AG09319 (cell line): ENCODE results near the gene FCSK.

Source experiments
- DNase-seq: peaks from one replicate; pipeline ENCODE4 v3.0.0-alpha.2; 2010; ENCODE audit warnings: low read depth; ENCODE audit errors: extremely low read depth
- TF ChIP-seq, protein P1 (sequence below): IDR thresholded peaks from 2 replicates; pipeline ENCODE4 v1.5.1; 2011; ENCODE audit warnings: low read depth, mild to moderate bottlenecking, inconsistent platforms, low read length, moderate library complexity

FCSK gene

DNA sequence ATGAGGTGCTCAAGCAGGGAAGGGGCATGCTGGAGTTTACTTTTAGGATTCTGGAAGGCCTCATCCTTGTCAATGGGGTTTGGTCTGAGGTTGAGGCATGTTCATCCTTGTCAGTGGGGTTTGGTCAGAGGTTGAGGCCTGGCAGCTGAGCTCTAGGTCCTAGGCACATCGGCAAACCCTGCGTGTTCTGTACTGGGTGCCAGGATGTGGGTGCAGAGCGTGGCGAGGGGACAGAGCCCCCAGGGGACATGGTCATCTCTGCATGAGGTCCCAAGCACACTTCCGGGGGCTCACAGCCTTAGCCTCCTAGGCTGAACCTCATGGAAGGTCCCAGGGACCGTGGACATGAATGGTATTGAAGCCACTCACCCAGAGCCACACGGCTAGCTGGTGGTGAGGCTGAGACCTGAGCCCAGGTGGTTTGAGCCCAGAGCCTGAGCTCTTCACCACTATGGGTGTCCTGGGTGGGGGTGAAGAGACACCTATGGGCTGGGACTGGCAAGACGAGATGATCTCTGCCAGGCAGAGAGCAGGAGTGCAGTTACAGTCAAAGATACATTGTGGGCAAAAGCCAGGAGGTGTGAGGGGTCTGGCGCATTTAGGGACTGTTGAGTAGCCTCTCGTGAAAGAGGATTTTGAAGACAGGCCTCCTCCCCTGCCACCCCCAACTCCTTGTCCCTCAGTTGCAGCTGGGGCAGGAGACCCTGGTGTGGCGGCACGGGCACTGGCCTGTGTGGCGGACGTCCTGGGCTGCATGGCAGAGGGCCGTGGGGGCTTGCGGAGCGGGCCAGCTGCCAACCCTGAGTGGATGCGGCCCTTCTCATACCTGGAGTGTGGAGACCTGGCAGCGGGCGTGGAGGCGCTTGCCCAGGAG, 19.3 kb downstream of the FCSK start:
- DNase-seq: no peak
- TF ChIP-seq, protein P1, sequence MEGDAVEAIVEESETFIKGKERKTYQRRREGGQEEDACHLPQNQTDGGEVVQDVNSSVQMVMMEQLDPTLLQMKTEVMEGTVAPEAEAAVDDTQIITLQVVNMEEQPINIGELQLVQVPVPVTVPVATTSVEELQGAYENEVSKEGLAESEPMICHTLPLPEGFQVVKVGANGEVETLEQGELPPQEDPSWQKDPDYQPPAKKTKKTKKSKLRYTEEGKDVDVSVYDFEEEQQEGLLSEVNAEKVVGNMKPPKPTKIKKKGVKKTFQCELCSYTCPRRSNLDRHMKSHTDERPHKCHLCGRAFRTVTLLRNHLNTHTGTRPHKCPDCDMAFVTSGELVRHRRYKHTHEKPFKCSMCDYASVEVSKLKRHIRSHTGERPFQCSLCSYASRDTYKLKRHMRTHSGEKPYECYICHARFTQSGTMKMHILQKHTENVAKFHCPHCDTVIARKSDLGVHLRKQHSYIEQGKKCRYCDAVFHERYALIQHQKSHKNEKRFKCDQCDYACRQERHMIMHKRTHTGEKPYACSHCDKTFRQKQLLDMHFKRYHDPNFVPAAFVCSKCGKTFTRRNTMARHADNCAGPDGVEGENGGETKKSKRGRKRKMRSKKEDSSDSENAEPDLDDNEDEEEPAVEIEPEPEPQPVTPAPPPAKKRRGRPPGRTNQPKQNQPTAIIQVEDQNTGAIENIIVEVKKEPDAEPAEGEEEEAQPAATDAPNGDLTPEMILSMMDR: no peak

DNA sequence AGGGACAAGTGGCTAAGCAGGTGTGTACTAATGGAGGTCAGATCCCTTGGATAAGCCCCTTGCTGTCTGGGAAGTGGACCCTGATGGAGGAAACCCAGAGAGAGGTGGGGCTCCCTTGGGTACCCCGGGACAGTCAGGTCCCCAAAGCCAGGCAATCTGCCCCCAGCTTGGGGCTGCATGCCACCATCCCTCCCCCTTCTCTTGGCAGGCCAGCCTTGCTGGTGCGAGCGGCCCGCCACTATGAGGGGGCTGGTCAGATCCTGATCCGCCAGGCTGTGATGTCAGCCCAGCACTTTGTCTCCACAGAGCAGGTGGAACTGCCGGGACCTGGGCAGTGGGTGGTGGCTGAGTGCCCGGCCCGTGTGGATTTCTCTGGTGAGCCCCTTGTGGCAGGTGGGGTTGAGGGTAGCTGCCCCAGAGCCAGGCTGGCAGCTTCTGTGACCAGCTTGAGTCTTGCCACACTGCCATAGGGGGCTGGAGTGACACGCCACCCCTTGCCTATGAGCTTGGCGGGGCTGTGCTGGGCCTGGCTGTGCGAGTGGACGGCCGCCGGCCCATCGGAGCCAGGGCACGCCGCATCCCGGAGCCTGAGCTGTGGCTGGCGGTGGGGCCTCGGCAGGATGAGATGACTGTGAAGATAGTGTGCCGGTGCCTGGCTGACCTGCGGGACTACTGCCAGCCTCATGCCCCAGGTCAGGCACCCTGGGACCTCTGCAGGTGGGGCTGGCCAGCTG, 20.1 kb downstream of the FCSK start:
- DNase-seq: no peak

DNA sequence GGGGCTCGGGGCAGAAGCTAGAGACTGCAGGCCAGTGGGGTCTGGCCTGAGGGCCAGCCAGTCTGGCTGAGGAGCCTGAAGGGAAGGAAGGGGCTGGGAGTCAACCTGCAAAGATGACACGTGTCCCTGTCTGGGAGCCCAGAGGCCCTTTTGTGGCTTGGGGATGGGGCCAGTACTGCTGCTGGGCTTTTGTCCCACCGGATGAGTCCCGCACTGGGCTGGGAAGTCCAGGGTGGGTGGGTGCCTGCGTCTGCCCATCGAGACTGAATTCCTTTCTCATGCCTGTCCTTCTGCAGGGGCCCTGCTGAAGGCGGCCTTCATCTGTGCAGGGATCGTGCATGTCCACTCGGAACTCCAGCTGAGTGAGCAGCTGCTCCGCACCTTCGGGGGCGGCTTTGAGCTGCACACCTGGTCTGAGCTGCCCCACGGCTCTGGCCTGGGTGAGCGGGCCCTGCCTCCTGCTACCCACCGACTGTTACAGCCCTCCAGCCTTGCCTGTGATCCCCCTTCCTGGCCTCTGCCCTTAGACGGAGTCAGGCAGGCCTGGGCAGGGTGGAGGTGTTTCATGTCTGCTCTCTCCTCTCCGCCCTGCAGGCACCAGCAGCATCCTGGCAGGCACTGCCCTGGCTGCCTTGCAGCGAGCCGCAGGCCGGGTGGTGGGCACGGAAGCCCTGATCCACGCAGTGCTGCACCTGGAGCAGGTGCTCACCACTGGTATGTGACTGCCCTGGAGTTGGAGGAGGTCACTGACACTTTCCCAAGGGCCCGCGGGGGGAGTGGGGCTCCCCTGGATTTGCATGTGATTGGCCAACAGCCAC, 20.9 kb downstream of the FCSK start:
- TF ChIP-seq, protein P1: no peak
- no peak for DNase-seq

More for the DNA sequence above, 20.1 kb downstream of the FCSK start:
- TF ChIP-seq, protein P1: no peak

DNA sequence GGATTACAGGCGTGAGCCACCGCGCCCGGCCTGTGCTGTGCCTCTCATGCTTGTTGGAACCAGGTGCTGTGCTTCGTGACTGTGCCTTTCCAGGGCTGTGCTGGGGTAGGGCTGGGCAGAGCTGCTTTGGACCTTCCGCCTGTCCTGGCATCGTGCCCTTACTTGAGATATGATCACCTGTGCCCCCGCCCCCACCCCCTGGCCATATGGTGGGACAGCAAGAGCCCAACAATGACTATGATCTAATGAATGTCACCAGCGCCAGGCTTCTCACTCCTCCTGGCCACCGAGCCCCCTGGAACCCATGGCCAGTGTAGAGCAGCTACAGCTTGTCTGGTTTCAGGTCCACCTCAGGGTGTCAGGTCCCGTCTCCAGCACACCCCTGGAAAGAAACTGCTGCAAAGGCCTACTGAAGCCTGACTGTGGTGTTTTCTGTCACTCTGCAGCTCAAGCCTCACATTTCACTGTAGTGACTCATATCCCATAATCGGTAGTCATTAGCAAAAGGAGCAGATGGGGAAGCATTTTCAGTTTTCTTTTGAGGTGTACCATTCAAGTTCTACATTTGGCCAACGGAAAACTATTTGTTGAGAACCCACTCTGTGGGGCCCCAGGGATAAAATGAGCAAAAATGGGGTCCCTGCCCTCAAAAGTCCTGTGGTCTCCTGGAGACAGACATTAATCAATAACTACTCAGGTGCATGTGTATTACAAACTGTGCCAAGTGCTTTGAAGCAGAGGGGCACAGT, 22.1 kb downstream of the FCSK start:
- no peak for DNase-seq

DNA sequence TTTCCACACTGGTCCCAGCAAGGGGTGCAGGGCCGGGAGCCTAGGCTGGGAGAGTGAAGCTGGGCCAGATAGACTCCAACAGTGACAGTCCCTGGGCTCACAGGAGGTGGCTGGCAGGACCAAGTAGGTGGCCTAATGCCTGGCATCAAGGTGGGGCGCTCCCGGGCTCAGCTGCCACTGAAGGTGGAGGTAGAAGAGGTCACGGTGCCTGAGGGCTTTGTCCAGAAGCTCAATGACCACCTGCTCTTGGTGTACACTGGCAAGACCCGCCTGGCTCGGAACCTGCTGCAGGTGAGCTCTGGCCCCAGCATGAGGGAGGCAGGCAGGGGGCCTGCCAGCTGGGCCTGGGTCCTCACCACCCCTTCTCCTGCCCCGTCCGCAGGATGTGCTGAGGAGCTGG, 23.8 kb downstream of the FCSK start:
- TF ChIP-seq, protein P1: no peak
- DNase-seq: no peak

More for the DNA sequence above, 22.1 kb downstream of the FCSK start:
- TF ChIP-seq, protein P1: no peak

DNA sequence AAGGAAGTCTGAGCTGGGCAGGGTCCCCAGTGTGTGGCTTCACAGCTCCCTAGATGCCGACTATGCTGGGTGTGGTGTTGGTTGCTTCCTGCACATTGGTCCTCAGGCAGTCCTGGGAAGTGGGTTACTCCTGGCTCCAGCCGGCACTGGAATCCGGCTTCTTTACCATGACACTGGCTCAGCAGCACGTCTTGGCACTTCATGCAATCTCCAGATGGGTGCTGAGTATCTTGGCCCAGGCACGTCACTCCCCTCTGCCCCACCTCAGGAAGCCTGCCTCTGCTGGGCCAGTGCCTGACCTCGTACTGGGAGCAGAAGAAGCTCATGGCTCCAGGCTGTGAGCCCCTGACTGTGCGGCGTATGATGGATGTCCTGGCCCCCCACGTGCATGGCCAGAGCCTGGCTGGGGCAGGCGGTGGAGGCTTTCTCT, 24.5 kb downstream of the FCSK start:
- TF ChIP-seq, protein P1: no peak
- DNase-seq: no peak
